HUES48 (cell line): ENCODE data around the gene AKR1C8.
"Not testable (repeated sequence)": the region's sequence is repeated elsewhere in the genome, so short reads cannot be mapped to it uniquely, and the experiment has no call there.

Experiments used
- H3K27ac ChIP-seq: one replicate; pipeline ENCODE4 v1.7.0; 2013; ENCODE audit warnings: low read depth, low read length, inconsistent platforms
- H3K27me3 ChIP-seq: 2 replicates; pipeline ENCODE4 v1.6.1; 2013; ENCODE audit warnings: mild to moderate bottlenecking, low read length; ENCODE audit not compliant: control insufficient read depth, insufficient read depth
- H3K36me3 ChIP-seq: 2 replicates; pipeline ENCODE4 v1.6.1; 2013; ENCODE audit warnings: low read length; ENCODE audit not compliant: control insufficient read depth, insufficient read depth
- H3K4me1 ChIP-seq: 2 replicates; pipeline ENCODE4 v1.6.1; 2013; ENCODE audit warnings: mild to moderate bottlenecking, low read length; ENCODE audit not compliant: control insufficient read depth, insufficient read depth
- H3K4me3 ChIP-seq: 2 replicates; pipeline ENCODE4 v1.5.1; 2013; ENCODE audit warnings: mild to moderate bottlenecking, low read depth, low read length
- H3K9ac ChIP-seq: 2 replicates; pipeline ENCODE4 v1.6.1; 2013; ENCODE audit warnings: mild to moderate bottlenecking, low read depth, low read length, moderate library complexity
- H3K9me3 ChIP-seq: 2 replicates; pipeline ENCODE4 v1.6.1; 2013; ENCODE audit warnings: low read length; ENCODE audit not compliant: control insufficient read depth, insufficient read depth

Gene AKR1C8

GRCh38 chr10:5199398-5199797, 14.4 kb upstream of the AKR1C8 start:
- Histone ChIP-seq H3K9ac (no peak overlapping the region), H3K36me3 (no peaks in the 10 kb centered on the region), H3K9me3 (peaks cover 3% of the 10 kb centered on the region; the same call in 1 of the 2 replicates), H3K27ac (no peak overlapping the region), H3K27me3 (no peaks in the 10 kb centered on the region), H3K4me3 (no peak overlapping the region), H3K4me1 (no peaks in the 10 kb centered on the region)

- no peak overlapping the region for H3K4me3 ChIP-seq
- peaks cover 3% of the 10 kb centered on the region; the same call in 1 of the 2 replicates for H3K9me3 ChIP-seq
- H3K27ac ChIP-seq, result no peak overlapping the region
These were observed 13.4 kb upstream of the AKR1C8 start for GRCh38 chr10:5198386-5198785.

DNA sequence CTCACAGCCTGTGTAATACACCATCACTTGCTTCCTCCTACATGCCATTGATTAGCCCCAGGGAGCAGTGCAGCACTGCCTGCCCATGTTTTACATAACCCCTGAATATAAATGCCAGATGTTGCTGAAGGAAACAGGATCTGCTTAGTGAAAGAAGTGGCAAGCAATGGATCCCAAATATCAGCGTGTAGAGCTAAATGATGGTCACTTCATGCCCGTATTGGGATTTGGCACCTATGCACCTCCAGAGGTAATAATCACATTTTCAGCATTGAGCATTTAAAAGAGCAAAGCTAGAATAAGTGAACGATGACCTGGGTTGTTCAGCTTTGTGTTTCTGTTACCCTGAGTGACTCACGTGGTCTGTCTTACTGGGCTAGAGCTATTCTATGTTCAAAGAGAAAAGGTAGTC, 11.8 kb upstream of the AKR1C8 start, which contains the start of gene AKR1C4:
Gene AKR1C4 (plus strand): TSS at position 136 of the 412 bp plus-strand sequence. CDS start 31 bp downstream, at position 167.
- no peak within 1 kb of the TSS for H3K27ac ChIP-seq
- H3K9ac ChIP-seq, result no peak within 1 kb of the TSS
- H3K27me3 ChIP-seq, result no peaks in the 10 kb centered on the region
- H3K4me3 ChIP-seq, result no peak within 1 kb of the TSS
- H3K4me1 ChIP-seq, result no peaks in the 10 kb centered on the region
- peaks cover 3% of the 10 kb centered on the region; the same call in 1 of the 2 replicates for H3K9me3 ChIP-seq
- H3K36me3 ChIP-seq, result no peaks in the 10 kb centered on the region

More at GRCh38 chr10:5198386-5198785, 13.4 kb upstream of the AKR1C8 start:
- Histone ChIP-seq H3K4me1 (no peaks in the 10 kb centered on the region), H3K27me3 (no peaks in the 10 kb centered on the region), H3K36me3 (no peaks in the 10 kb centered on the region), H3K9ac (no peak overlapping the region)

GRCh38 chr10:5195727-5196374, 10.9 kb upstream of the AKR1C8 start:
- no peak overlapping the region for H3K4me3 ChIP-seq
- no peaks in the 10 kb centered on the region for H3K27me3 ChIP-seq
- H3K9ac ChIP-seq, result no peak overlapping the region
- H3K36me3 ChIP-seq, result no peaks in the 10 kb centered on the region
- H3K4me1 ChIP-seq, result no peaks in the 10 kb centered on the region
- H3K9me3 ChIP-seq, result peaks cover 3% of the 10 kb centered on the region; the same call in 1 of the 2 replicates
- no peak overlapping the region for H3K27ac ChIP-seq

GRCh38 chr10:5194431-5194830, 9.5 kb upstream of the AKR1C8 start:
- H3K36me3 ChIP-seq, result no peaks in the 10 kb centered on the region
- H3K4me3 ChIP-seq, result no peak overlapping the region
- H3K27me3 ChIP-seq, result no peaks in the 10 kb centered on the region
- no peak overlapping the region for H3K9ac ChIP-seq
- no peak overlapping the region for H3K27ac ChIP-seq
- H3K4me1 ChIP-seq, result no peaks in the 10 kb centered on the region
- no peaks in the 10 kb centered on the region for H3K9me3 ChIP-seq

DNA sequence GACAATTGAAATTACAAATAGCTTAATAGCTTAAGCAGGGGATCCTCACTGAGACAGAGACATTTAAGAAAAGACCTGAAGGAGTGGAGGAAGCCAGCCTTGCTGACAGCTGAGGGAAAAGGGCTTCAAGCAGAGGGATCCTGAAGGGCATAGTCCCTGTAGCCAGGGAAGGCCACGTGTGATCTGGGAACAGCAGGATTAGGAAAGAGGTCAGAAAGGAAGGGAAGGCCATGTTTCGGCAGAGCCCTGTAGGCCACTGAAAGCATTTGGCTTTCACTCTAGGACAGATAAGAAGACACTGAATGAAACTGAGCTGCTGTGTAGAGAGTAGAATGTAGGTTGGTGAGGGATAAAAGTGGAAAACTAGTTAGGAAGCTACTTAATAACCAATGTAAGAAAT, 3.4 kb upstream of the AKR1C8 start:
- Histone ChIP-seq H3K36me3 (no peaks in the 10 kb centered on the region), H3K9me3 (peaks cover 6% of the 10 kb centered on the region; the same call in 1 of the 2 replicates), H3K4me3 (no peak overlapping the region), H3K4me1 (no peaks in the 10 kb centered on the region), H3K27me3 (no peaks in the 10 kb centered on the region), H3K27ac (no peak overlapping the region), H3K9ac (no peak overlapping the region)

DNA sequence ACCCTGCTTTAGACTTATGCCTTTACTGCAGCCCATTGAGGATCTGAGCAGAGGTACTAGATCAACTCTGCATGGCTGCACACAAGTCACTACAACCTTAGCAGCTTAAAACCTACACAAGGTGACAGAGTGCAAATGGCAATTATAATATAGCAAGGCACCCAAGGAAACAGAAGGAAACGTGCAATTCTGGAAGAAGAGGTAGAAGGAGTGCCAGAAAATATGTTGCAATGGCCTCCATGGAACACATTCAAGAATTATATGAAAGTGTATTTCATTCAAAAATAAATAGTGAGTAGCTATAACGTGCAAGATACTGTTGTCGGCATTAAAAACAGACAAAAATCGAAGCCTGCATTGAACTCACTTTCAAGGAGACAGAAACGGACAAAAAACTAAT, 2.9 kb upstream of the AKR1C8 start:
- H3K27ac ChIP-seq, result no peak overlapping the region
- H3K9me3 ChIP-seq, result peaks cover 8% of the 10 kb centered on the region; the same call in 1 of the 2 replicates
- H3K4me1 ChIP-seq, result no peaks in the 10 kb centered on the region

DNA sequence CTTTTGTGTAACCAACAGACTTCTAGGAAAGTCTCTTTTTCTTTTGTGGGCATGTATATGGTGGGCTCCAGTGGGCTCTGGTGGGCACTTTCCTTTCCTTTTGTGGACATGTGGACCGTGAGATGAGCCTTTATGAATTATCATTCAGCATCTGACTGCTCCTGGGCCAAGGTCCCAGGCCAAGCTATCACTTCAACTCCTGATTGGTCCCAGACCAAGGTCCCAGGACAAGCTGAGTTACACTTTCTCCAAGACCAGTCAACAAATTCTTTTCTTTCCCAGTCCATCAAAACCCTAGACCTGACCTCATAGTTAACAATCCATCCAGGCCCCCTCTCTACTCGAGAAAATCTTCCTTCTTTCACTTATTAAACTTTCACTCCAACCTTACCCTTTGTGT, 1.0 kb downstream of the AKR1C8 start:
- H3K27ac ChIP-seq, result no peak overlapping the region
- no peak overlapping the region for H3K4me3 ChIP-seq
- H3K9ac ChIP-seq, result no peak overlapping the region
- H3K9me3 ChIP-seq, result peaks cover 18% of the 10 kb centered on the region
- H3K27me3 ChIP-seq, result no peaks in the 10 kb centered on the region
- H3K4me1 ChIP-seq, result no peaks in the 10 kb centered on the region
- no peaks in the 10 kb centered on the region for H3K36me3 ChIP-seq

More for the DNA sequence above, 2.9 kb upstream of the AKR1C8 start:
- H3K36me3 ChIP-seq, result no peaks in the 10 kb centered on the region
- no peak overlapping the region for H3K4me3 ChIP-seq
- no peaks in the 10 kb centered on the region for H3K27me3 ChIP-seq
- H3K9ac ChIP-seq, result no peak overlapping the region

- not testable (repeated sequence) for H3K4me1 ChIP-seq
These were observed 4.4 kb downstream of the AKR1C8 start for GRCh38 chr10:5180503-5180902.

DNA sequence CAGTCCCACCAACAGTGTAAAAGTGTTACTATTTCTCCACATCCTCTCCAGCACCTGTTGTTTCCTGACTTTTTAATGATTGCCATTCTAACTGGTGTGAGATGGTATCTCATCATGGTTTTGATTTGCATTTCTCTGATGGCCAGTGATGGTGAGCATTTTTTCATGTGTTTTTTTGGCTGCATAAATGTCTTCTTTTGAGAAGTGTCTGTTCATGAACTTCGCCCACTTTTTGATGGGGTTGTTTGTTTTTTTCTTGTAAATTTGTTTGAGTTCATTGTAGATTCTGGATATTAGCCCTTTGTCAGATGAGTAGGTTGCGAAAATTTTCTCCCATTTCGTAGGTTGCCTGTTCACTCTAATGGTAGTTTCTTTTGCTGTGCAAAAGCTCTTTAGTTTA, 9.4 kb downstream of the AKR1C8 start:
- not testable (repeated sequence) for H3K36me3 ChIP-seq, H3K4me1 ChIP-seq, H3K27me3 ChIP-seq, H3K4me3 ChIP-seq, H3K27ac ChIP-seq, H3K9ac ChIP-seq
- peaks cover 11% of the 10 kb centered on the region for H3K9me3 ChIP-seq

More at GRCh38 chr10:5180503-5180902, 4.4 kb downstream of the AKR1C8 start:
- not testable (repeated sequence) for H3K4me3 ChIP-seq, H3K36me3 ChIP-seq, H3K27ac ChIP-seq, H3K27me3 ChIP-seq, H3K9ac ChIP-seq
- H3K9me3 ChIP-seq, result peaks cover 18% of the 10 kb centered on the region

GRCh38 chr10:5168897-5169420, 16.0 kb downstream of the AKR1C8 start:
- Histone ChIP-seq H3K27me3 (peaks cover 37% of the 10 kb centered on the region), H3K4me1 (no peaks in the 10 kb centered on the region), H3K27ac (no peak overlapping the region), H3K36me3 (no peaks in the 10 kb centered on the region), H3K9ac (no peak overlapping the region), H3K4me3 (no peak overlapping the region), H3K9me3 (peaks cover 57% of the 10 kb centered on the region)
